Islet precursor cell (in vitro differentiated cells): ENCODE results near the gene FZD7.

Source experiments
- DNase-seq: peaks from one replicate; pipeline ENCODE4 v3.0.0-alpha.2; 2018

FZD7 gene

GRCh38 chr2:202033317-202034248 is at the start of gene FZD7:
Gene FZD7 (plus strand): TSS chr2:202033855. CDS start chr2:202034648, 793 bp downstream.
- DNase-seq: peak; percentile 96

- DNase-seq: no peak
Observed at GRCh38 chr2:201984333-201984732, 49.3 kb upstream of the FZD7 start.

- no peak for DNase-seq
Observed at GRCh38 chr2:201984800-201985525, 48.7 kb upstream of the FZD7 start.

GRCh38 chr2:201985728-201986462 is 47.8 kb upstream of the FZD7 start:
- no peak for DNase-seq

GRCh38 chr2:201986463-201986735 is 47.3 kb upstream of the FZD7 start:
- no peak for DNase-seq

GRCh38 chr2:201987426-201987825 is 46.2 kb upstream of the FZD7 start:
- no peak for DNase-seq

GRCh38 chr2:201990069-201990468 is 43.6 kb upstream of the FZD7 start:
- no peak for DNase-seq

- no peak for DNase-seq
Observed at GRCh38 chr2:201992960-201993359, 40.7 kb upstream of the FZD7 start.

GRCh38 chr2:201994973-201995638 is 38.5 kb upstream of the FZD7 start:
- no peak for DNase-seq

GRCh38 chr2:201996006-201996405 is 37.6 kb upstream of the FZD7 start:
- DNase-seq: peak; percentile 83

GRCh38 chr2:201996679-201997314 is 36.9 kb upstream of the FZD7 start:
- no peak for DNase-seq

GRCh38 chr2:201999279-201999678 is 34.4 kb upstream of the FZD7 start:
- DNase-seq: no peak

- DNase-seq: no peak
Observed at GRCh38 chr2:202001826-202002225, 31.8 kb upstream of the FZD7 start.

GRCh38 chr2:202002381-202002780 is 31.3 kb upstream of the FZD7 start:
- no peak for DNase-seq

GRCh38 chr2:202005272-202005887 is 28.3 kb upstream of the FZD7 start:
- DNase-seq: no peak

- DNase-seq: no peak
Observed at GRCh38 chr2:202006301-202006700, 27.4 kb upstream of the FZD7 start.

GRCh38 chr2:202007015-202007982 is 26.4 kb upstream of the FZD7 start:
- no peak for DNase-seq

GRCh38 chr2:202007983-202008354 is 25.7 kb upstream of the FZD7 start:
- DNase-seq: no peak

- no peak for DNase-seq
Observed at GRCh38 chr2:202009019-202009481, 24.6 kb upstream of the FZD7 start.

GRCh38 chr2:202009581-202009980 is 24.1 kb upstream of the FZD7 start:
- no peak for DNase-seq

- no peak for DNase-seq
Observed at GRCh38 chr2:202014318-202014717, 19.3 kb upstream of the FZD7 start.
